HEK293 (cell line): ENCODE measurements around the gene ZNF335.

ENCODE experiments used
- CTCF ChIA-PET: fragments of 350-600 bp; formaldehyde crosslinking; extraction: SDS; loops from one replicate; lab custom pipeline; 2021; ENCODE audit warnings: antibody characterized with exemption; lab: Yijun Ruan, JAX
- POLR2A ChIA-PET: fragments of 300-600 bp; formaldehyde crosslinking; extraction: SDS; loops from one replicate; lab custom pipeline; 2020; ENCODE audit warnings: antibody characterized with exemption, inconsistent platforms; lab: Yijun Ruan, JAX
- H3K27ac ChIP-seq: fragments of 200-500 bp; sonication (Bioruptor generic); 2 replicates; pipeline ENCODE4 v1.5.1; 2014; ENCODE audit warnings: low read depth, low read length, control low read depth, inconsistent platforms; ENCODE audit errors: extremely low read depth
- H3K36me3 ChIP-seq, 2 experiments: fragments of 200-500 bp in 1 of 2; sonication (Bioruptor generic) in 1 of 2; 1 replicate in 1 of 2; 2 replicates in 1 of 2; pipeline ENCODE4 v1.5.1; 2014 to 2017; ENCODE audit warnings: inconsistent platforms in 2 of 2, low read length in 2 of 2; ENCODE audit not compliant: control insufficient read depth in 2 of 2, insufficient read depth in 1 of 2
- H3K4me1 ChIP-seq: fragments of 200-500 bp; sonication (Bioruptor generic); 2 replicates; pipeline ENCODE4 v1.5.1; 2014; ENCODE audit warnings: mild to moderate bottlenecking, low read length, inconsistent platforms; ENCODE audit not compliant: control insufficient read depth, insufficient read depth
- H3K4me3 ChIP-seq: 2 replicates; pipeline ENCODE4 v1.5.1; 2011; ENCODE audit warnings: low read depth, mild to moderate bottlenecking, control low read depth, low read length, moderate library complexity
- H3K9me3 ChIP-seq: fragments of 200-500 bp; sonication (Bioruptor generic); 2 replicates; pipeline ENCODE4 v1.5.1; 2014; ENCODE audit warnings: low read depth, low read length, inconsistent platforms; ENCODE audit not compliant: control insufficient read depth, insufficient read depth
- EGR2 ChIP-seq: fragments of 450-650 bp; formaldehyde crosslinking; IDR thresholded peaks from 2 replicates; pipeline ENCODE4 v1.5.1; 2016; ENCODE audit warnings: low read depth, missing biosample characterization, missing genetic modification characterization
- HOXD13 ChIP-seq: sonication (generic); formaldehyde crosslinking; IDR thresholded peaks from 2 replicates; pipeline ENCODE4 v1.8.0; 2022; ENCODE audit warnings: missing genetic modification reagents, borderline replicate concordance
- INSM2 ChIP-seq: fragments of 450-650 bp; formaldehyde crosslinking; IDR thresholded peaks from 2 replicates; pipeline ENCODE4 v1.5.1; 2016; ENCODE audit warnings: missing biosample characterization, missing genetic modification characterization
- KLF10 ChIP-seq: fragments of 450-650 bp; IDR thresholded peaks from 2 replicates; pipeline ENCODE4 v1.5.1; 2018; ENCODE audit warnings: missing biosample characterization, mild to moderate bottlenecking, missing genetic modification characterization
- OSR2 ChIP-seq: fragments of 450-650 bp; formaldehyde crosslinking; IDR thresholded peaks from 2 replicates; pipeline ENCODE4 v1.5.1; 2016; ENCODE audit warnings: missing biosample characterization, missing genetic modification characterization
- OVOL3 ChIP-seq: fragments of 450-650 bp; formaldehyde crosslinking; IDR thresholded peaks from 2 replicates; pipeline ENCODE4 v1.5.1; 2016; ENCODE audit warnings: missing biosample characterization, missing genetic modification characterization
- ZBTB17 ChIP-seq: fragments of 450-650 bp; formaldehyde crosslinking; IDR thresholded peaks from 2 replicates; pipeline ENCODE4 v1.5.1; 2016; ENCODE audit warnings: missing biosample characterization, missing genetic modification characterization
- ZNF10 ChIP-seq: fragments of 450-650 bp; formaldehyde crosslinking; IDR thresholded peaks from 2 replicates; pipeline ENCODE4 v1.5.1; 2017; ENCODE audit warnings: missing biosample characterization, missing genetic modification characterization
- ZNF132 ChIP-seq: fragments of 450-650 bp; formaldehyde crosslinking; IDR thresholded peaks from 2 replicates; pipeline ENCODE4 v1.5.1; 2017; ENCODE audit warnings: missing biosample characterization, missing genetic modification characterization, borderline replicate concordance
- ZNF16 ChIP-seq: fragments of 450-650 bp; formaldehyde crosslinking; IDR thresholded peaks from 2 replicates; pipeline ENCODE4 v1.5.1; 2016; ENCODE audit warnings: low read depth, missing biosample characterization, missing genetic modification characterization
- ZNF175 ChIP-seq: fragments of 450-650 bp; formaldehyde crosslinking; IDR thresholded peaks from 2 replicates; pipeline ENCODE4 v1.5.1; 2016; ENCODE audit warnings: missing biosample characterization, missing genetic modification characterization
- ZNF18 ChIP-seq: fragments of 450-650 bp; formaldehyde crosslinking; IDR thresholded peaks from 2 replicates; pipeline ENCODE4 v1.5.1; 2016; ENCODE audit warnings: missing biosample characterization, missing genetic modification characterization
- ZNF184 ChIP-seq: fragments of 450-650 bp; IDR thresholded peaks from 2 replicates; pipeline ENCODE4 v1.5.1; 2018; ENCODE audit warnings: missing biosample characterization, mild to moderate bottlenecking, missing genetic modification characterization
- ZNF19 ChIP-seq: fragments of 450-650 bp; formaldehyde crosslinking; IDR thresholded peaks from 2 replicates; pipeline ENCODE4; 2016; ENCODE audit warnings: missing biosample characterization, missing genetic modification characterization, low read depth
- ZNF292 ChIP-seq: fragments of 450-650 bp; formaldehyde crosslinking; IDR thresholded peaks from 2 replicates; pipeline ENCODE4 v1.5.1; 2016; ENCODE audit warnings: low read depth, missing biosample characterization, missing genetic modification characterization, borderline replicate concordance
- ZNF423 ChIP-seq: fragments of 450-650 bp; formaldehyde crosslinking; IDR thresholded peaks from 2 replicates; pipeline ENCODE4 v1.5.1; 2016; ENCODE audit warnings: missing biosample characterization, missing genetic modification characterization
- ZNF48 ChIP-seq: fragments of 450-650 bp; formaldehyde crosslinking; IDR thresholded peaks from 2 replicates; pipeline ENCODE4 v1.5.1; 2016; ENCODE audit warnings: missing biosample characterization, missing genetic modification characterization
- ZNF510 ChIP-seq: fragments of 450-650 bp; formaldehyde crosslinking; IDR thresholded peaks from 2 replicates; pipeline ENCODE4 v1.5.1; 2018; ENCODE audit warnings: mild to moderate bottlenecking, missing genetic modification characterization, missing biosample characterization; ENCODE audit not compliant: insufficient replicate concordance
- ZNF518A ChIP-seq: fragments of 450-650 bp; formaldehyde crosslinking; conservative IDR thresholded peaks from 2 replicates; pipeline ENCODE4 v1.5.1; 2016; ENCODE audit warnings: low read depth, missing biosample characterization, missing genetic modification characterization
- ZNF521 ChIP-seq: fragments of 450-650 bp; formaldehyde crosslinking; IDR thresholded peaks from 2 replicates; pipeline ENCODE4 v1.5.1; 2017; ENCODE audit warnings: missing biosample characterization, mild to moderate bottlenecking, missing genetic modification characterization
- ZNF529 ChIP-seq: fragments of 450-650 bp; formaldehyde crosslinking; IDR thresholded peaks from 2 replicates; pipeline ENCODE4 v1.5.1; 2017; ENCODE audit warnings: missing genetic modification characterization, missing biosample characterization; ENCODE audit not compliant: insufficient replicate concordance
- ZNF585B ChIP-seq: fragments of 450-650 bp; formaldehyde crosslinking; IDR thresholded peaks from 2 replicates; pipeline ENCODE4 v1.5.1; 2016; ENCODE audit warnings: missing biosample characterization, missing genetic modification characterization
- ZNF600 ChIP-seq: fragments of 450-650 bp; formaldehyde crosslinking; IDR thresholded peaks from 2 replicates; pipeline ENCODE4 v1.5.1; 2016; ENCODE audit warnings: missing biosample characterization, missing genetic modification characterization
- ZNF626 ChIP-seq: fragments of 450-650 bp; sonication (Bioruptor Pico); formaldehyde crosslinking; IDR thresholded peaks from 2 replicates; pipeline ENCODE4 v1.5.1; 2018; ENCODE audit warnings: missing biosample characterization, missing genetic modification characterization, inconsistent platforms
- ZNF660 ChIP-seq: fragments of 450-650 bp; IDR thresholded peaks from 2 replicates; pipeline ENCODE4 v1.5.1; 2018; ENCODE audit warnings: missing biosample characterization, mild to moderate bottlenecking, missing genetic modification characterization
- ZNF776 ChIP-seq: fragments of 450-650 bp; formaldehyde crosslinking; IDR thresholded peaks from 2 replicates; pipeline ENCODE4 v1.5.0; 2017; ENCODE audit warnings: missing biosample characterization, missing genetic modification characterization, borderline replicate concordance
- ZSCAN16 ChIP-seq: fragments of 450-650 bp; formaldehyde crosslinking; IDR thresholded peaks from 2 replicates; pipeline ENCODE4 v1.5.1; 2016; ENCODE audit warnings: missing biosample characterization, missing genetic modification characterization
- ZSCAN18 ChIP-seq: fragments of 450-650 bp; formaldehyde crosslinking; IDR thresholded peaks from 2 replicates; pipeline ENCODE4 v1.5.1; 2016; ENCODE audit warnings: missing biosample characterization, missing genetic modification characterization

ZNF335 gene

GRCh38 chr20:45909336-45909808 lies 62.6 kb downstream of the ZNF335 start:
- Histone ChIP-seq H3K27ac (no peak overlapping the region), H3K9me3 (no peaks in the 10 kb centered on the region), H3K4me3 (no peak overlapping the region), H3K36me3 (no peaks in the 10 kb centered on the region), H3K4me1 (no peaks in the 10 kb centered on the region)
- TF ChIP-seq HOXD13 (CRISPR knock-in tag), result no peak
- no peak for TF ChIP-seq ZNF529
- TF ChIP-seq ZNF132 (tag by site-specific recombination), result no peak
- TF ChIP-seq ZNF19, result no peak
- TF ChIP-seq ZNF16, result no peak
- TF ChIP-seq ZNF776 (tag by site-specific recombination), result no peak
- no peak for TF ChIP-seq INSM2 (tag by site-specific recombination)
- no peak for TF ChIP-seq ZSCAN16 (tag by site-specific recombination)
- no peak for TF ChIP-seq ZNF423
- no peak for TF ChIP-seq ZNF48 (tag by site-specific recombination)
- TF ChIP-seq ZNF518A, result no peak
- TF ChIP-seq EGR2 (tag by site-specific recombination), result no peak
- CTCF ChIA-PET, result interaction anchor here (0.8 to 0.9 kb wide), 2 partner anchors 19 to 61 kb away, joined by 3 to 4 read pairs; no protein-coding TSS in a partner anchor
- POLR2A ChIA-PET, result interaction anchor here (0.7 kb wide), 2 partner anchors 29 to 63 kb away, joined by 3 read pairs; no protein-coding TSS in a partner anchor

- ChIA-PET POLR2A (no interaction called here), CTCF (interaction anchor here (0.5 to 1.0 kb wide), 2 partner anchors 16 to 80 kb away, joined by 3 to 4 read pairs; no protein-coding TSS in a partner anchor)
- Histone ChIP-seq H3K36me3 (no peaks in the 10 kb centered on the region), H3K9me3 (no peaks in the 10 kb centered on the region), H3K4me1 (no peaks in the 10 kb centered on the region), H3K4me3 (no peak overlapping the region), H3K27ac (no peak overlapping the region)
- TF ChIP-seq KLF10 (tag by site-specific recombination) (no peak), OVOL3 (tag by site-specific recombination) (no peak), ZNF600 (tag by site-specific recombination) (no peak), ZNF10 (tag by site-specific recombination) (no peak), ZNF626 (tag by site-specific recombination) (no peak), ZNF175 (tag by site-specific recombination) (no peak), ZNF184 (tag by site-specific recombination) (no peak), ZNF132 (tag by site-specific recombination) (no peak), ZNF292 (tag by site-specific recombination) (no peak), ZNF18 (tag by site-specific recombination) (no peak), ZSCAN18 (tag by site-specific recombination) (no peak), ZNF510 (tag by site-specific recombination) (no peak), ZNF660 (tag by site-specific recombination) (no peak), OSR2 (no peak), ZNF521 (no peak), ZBTB17 (tag by site-specific recombination) (no peak), ZNF423 (no peak), ZNF585B (tag by site-specific recombination) (no peak)
Measured at GRCh38 chr20:45908084-45908483, 63.9 kb downstream of the ZNF335 start.
